ENCODE data around the gene MAPK8.
"Not testable (repeated sequence)": the region's sequence is repeated elsewhere in the genome, so short reads cannot be mapped to it uniquely, and the experiment has no call there.

MAPK8 gene

GRCh38 chr10:48336978-48337599, 30.6 kb downstream of the MAPK8 start:
- no peak for DNase-seq (ENCODE audit: low read depth)

GRCh38 chr10:48340734-48341133, 34.3 kb downstream of the MAPK8 start:
- DNase-seq (ENCODE audit: low read depth): no peak

GRCh38 chr10:48343106-48343505, 36.6 kb downstream of the MAPK8 start:
- no peak for DNase-seq (ENCODE audit: low read depth)

DNA sequence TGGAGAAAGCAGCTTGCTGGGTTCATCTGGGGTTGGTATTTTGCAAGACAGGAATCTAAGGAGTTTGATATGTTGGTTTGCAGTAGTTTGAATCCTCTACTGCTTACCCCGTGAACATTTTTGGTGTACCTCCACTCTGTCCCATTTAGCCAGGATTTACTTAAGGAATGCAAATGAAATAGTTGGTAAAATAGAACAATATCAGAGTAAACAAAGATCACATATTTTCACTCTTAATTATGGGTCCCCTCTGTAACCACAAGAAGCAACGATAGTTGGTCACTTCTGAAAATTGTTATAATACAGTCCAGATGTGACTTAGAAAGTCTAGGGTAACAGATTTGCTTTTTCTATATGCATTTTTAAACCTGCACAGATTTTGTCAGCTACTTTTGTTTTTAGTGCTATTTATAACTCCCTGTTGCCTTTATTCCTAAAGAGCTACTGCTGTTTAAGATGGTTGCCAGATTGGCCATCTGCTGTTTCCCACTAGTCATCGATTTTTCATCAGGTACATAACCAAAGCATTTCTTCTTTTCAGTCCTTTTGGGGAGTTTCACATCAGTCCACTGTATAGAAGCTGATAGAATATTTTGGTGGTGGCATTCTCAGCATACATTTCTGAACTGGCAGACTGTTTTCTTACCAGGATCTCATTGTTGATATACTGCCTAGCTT, 37.6 kb downstream of the MAPK8 start:
- DNase-seq (ENCODE audit: low read depth): no peak

GRCh38 chr10:48346248-48346647, 39.8 kb downstream of the MAPK8 start:
- DNase-seq (ENCODE audit: low read depth): not testable (repeated sequence)

DNA sequence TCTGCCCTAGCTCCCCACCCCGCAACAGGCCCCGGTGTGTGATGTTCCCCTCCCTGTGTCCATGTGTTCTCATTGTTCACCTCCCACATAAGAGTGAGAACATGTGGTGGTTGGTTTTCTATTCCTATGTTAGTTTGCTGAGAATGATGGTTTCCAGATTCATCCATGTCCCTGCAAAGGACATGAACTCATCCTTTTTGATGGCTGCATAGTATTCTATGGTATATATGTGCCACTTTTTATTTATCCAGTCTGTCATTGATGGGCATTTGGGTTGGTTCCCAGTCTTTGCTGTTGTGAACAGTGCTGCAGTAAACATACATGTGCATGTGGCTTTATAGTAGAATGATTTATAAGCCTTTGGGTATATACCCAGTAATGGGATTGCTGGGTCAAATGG, 41.1 kb downstream of the MAPK8 start:
- DNase-seq (ENCODE audit: low read depth): not testable (repeated sequence)

- not testable (repeated sequence) for DNase-seq (ENCODE audit: low read depth)
Measured at GRCh38 chr10:48347943-48348342, 41.5 kb downstream of the MAPK8 start.

DNA sequence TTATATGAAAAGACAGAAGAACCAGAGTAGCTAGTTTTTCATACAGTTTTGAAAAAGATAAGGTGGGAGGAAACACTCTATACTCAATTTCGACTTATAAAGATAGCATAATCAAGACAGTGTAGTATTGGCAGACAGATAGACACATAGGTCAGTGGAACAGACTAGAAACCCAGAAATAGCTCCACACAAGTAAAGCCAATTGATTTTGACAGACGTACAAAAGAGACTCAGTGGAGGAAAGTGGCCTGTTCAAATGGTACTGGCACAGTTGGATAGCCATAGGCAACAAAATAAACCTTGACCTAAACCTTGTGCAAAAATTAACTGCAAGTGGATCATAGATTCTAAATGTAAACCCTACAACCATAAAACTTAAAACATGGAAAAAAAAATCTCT, 46.8 kb downstream of the MAPK8 start:
- no peak for DNase-seq (ENCODE audit: low read depth)

DNA sequence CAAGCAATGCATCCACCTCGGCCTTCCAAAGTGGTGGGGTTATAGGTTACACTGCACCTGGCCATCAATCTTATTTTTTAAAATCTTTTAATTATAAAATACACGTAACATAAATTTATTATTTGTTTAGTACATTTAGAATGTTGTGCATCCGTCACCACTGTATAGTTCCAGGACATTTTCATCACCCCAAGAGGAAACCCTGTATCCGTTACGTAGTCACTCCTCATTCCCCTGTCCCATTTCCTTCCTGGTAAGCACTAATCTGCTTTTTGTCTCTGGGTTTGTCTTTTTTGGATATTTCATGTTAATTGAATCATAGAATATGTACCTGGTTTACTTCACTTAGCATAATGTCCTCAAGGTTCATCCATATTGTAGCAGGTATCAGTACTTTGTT, 51.2 kb downstream of the MAPK8 start:
- DNase-seq (ENCODE audit: low read depth): no peak

DNA sequence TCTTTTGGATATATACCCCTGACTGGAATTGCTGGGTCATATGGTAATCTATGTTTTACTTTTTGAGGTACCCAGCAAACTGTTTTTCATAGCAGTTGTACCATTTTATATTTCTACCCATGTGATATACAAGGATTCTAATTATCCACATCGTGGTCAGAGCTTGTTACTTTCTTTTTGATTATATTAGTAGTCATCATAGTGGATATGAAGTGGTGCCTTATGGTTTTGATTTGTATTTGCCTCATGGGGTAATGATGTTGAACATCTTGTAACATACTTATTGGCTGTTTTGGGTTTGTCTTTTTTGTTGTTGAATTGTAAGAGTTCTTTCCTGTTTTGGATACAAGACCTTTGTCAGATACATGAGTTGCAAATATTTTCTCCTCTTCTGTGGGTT, 51.7 kb downstream of the MAPK8 start:
- DNase-seq (ENCODE audit: low read depth): no peak

DNA sequence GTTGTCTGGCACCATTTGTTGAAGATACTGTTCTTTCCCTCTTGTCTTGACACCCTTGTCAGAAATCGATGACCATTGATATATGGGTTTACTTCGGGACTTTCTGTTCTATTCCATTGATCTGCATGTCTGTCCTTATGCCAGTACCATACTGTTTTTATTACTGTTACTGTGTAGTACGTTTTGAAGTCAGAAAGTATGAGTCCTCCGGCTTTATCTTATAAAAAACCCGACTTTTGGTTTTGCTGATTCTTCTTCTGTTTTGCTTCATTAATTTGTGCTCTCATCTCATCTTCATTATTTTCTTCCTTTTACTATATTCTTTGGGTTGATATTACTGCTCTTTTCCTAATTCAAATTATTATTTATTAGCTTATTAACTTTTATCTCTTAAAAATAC, 52.4 kb downstream of the MAPK8 start:
- no peak for DNase-seq (ENCODE audit: low read depth)

DNA sequence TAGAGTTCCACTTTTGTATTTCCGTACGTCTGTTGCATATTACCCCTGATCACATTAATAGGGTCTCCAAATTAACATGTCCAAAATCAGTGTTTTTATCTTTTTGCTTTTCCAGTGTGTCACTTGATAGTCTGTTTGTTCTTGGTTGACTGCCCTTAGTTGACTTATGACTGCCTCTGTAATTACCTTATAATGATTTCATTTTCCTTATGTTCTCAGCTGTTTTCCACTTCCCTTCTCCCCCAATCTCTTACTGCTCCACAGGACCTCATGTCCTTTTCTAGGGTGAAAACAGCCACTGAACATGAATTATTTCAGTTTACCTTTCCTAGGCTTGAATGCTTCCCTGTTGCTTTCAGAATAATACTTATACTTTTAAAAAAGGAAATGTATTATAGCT, 54.7 kb downstream of the MAPK8 start:
- DNase-seq (ENCODE audit: low read depth): no peak

GRCh38 chr10:48363617-48364355, 57.3 kb downstream of the MAPK8 start:
- no peak for DNase-seq (ENCODE audit: low read depth)

DNA sequence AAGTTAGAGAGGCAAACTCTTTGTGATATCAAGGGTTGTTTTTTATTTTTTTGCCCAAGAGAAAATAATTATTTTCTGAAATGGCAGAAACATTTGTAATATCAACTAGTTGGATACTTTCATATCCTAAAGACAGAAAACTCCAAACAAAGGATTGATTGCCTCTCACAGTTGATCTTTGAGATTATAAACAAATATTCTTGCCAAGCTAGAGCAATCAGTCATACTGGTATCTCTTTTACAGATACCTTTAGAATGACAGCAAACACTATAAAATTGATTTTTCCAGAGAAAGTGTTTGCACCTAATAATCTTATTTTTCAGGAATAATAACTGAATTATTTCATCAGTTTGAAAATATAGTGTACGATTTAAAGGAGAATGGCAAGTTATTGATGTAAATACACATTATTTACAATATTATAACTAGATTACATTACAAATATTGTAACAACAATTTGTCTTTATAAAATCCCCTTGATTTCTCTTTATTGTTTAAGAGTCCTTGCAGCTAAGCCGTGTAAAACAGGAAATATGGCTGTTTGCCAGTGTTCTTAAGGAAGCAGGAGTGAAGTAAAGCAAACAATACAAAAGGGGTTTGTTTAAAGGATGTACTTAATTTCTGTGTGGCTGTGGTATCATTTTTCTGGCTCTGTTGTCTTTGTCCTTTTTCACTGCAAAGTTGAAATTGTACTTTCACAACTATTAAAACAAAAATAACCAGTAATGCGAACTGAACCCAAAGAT, 58.4 kb downstream of the MAPK8 start:
- no peak for DNase-seq (ENCODE audit: low read depth)

- DNase-seq (ENCODE audit: low read depth): no peak
Measured at GRCh38 chr10:48365668-48366067, 59.2 kb downstream of the MAPK8 start.

DNA sequence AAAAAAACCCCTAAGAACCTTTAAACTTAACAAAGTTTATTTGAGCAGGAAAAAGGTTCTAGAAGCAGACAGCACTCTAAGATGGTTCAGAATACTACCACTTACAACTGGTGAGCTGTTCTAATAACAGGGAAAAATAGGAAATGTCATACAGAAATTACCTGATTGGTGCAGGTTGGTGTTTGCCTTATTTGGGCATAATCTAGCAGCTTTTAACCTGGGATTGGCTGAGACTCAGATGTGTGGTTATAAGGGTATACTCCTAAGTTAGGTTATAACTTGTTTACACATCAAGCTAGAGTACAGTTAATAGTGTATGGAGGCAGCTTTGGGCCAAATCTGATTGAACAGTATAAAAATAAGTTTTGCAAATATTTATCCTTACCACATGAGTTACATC, 59.8 kb downstream of the MAPK8 start:
- no peak for DNase-seq (ENCODE audit: low read depth)

DNA sequence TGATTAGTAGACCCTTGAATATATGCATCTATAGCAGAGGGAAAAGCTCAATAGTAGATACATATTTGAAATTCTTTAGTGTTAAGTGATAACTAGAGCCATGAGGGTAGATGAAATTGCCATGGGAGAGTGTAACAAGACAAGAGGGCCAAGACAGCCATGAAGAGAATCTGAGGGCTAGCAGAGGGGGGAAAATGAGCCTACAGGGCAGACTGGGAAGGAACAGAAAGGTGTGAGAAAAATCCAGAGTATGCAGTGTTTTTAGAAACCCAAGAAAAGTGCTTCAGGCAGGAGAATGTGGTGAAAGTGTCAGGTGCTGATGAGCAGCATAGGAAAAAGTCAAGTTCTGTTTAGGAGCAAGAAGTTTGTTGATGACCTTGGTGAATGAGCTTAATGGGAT, 63.0 kb downstream of the MAPK8 start:
- no peak for DNase-seq (ENCODE audit: low read depth)

DNA sequence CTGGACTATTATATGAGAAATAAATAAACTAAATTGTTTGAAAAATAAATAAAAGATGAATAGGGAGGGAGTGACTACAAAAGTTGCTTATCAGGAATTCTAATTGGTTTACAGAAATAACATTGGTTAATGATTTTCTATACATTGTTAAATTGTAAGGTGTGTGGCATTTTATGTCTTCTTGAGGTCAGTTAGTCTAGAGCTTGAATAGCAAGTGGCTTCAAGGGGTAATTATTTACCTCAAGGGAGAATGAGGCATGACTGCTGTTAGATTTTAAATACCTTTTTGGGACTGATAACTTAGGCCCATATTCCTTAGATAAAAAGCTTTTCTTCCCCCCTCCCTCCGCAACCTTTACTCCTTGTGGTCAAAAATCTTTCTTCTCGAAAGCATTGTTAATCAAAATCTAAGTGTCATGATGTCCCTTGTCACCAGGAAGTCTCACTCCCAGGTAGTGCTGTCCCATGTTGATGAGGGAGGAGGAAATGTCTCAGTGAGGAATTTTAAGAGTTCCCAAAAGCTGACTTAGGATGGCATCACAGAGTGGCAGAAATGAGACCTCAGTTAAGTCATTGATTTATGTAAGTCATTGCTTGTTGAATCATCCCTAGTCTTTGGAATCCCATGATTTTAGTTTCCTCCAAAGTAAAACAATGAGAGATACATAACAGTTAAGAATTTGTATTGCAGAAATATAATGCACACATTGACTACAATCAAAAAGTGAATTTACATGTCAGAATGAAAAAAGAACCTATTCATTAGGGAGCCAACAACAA, 71.5 kb downstream of the MAPK8 start:
- no peak for DNase-seq (ENCODE audit: low read depth)

- no peak for DNase-seq (ENCODE audit: low read depth)
Measured at GRCh38 chr10:48378675-48379074, 72.2 kb downstream of the MAPK8 start.

GRCh38 chr10:48381971-48382370, 75.5 kb downstream of the MAPK8 start:
- no peak for DNase-seq (ENCODE audit: low read depth)

DNA sequence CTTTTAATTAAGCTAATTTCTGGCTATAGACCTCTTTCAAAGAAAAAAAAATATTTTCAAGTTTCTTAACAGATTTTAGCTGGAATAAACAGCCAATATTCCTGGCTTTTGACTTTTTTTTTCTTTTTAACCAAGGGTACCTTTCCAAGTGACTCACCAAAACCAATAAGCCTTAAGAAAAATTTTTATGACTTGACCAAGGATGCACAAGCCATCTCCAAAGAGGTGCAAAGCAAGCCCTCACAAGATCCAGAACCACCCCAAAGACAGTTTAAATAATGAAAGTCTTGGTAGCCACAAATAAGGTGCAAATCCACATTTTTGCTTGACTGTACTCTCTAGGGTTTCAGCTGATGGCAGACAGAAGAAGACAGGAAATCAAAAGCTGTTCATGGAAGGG, 76.5 kb downstream of the MAPK8 start:
- no peak for DNase-seq (ENCODE audit: low read depth)

DNA sequence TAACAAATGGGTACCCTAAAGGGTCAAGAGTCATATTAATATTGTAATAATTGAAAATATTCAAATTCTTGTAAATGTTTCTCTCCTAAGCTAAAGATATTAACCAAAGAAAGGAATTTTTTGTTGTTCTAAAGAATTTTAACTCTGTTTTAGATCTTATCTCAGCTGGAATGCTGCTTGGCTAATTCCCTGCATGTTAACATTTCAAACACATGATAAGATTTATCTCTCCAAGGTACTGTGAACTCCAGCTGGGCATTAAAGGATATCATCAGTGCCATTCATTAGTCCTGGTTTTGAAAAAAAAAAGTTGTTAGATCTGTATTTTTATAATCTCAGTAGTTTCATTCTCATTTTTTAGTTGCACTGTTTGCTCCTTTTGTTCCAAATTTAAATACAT, 76.9 kb downstream of the MAPK8 start:
- DNase-seq (ENCODE audit: low read depth): no peak
